Hematopoietic multipotent progenitor cell treated with erythropoietin and hydrocortisone succinate and interleukin-3 and kit ligand, for 4 days (in vitro differentiated cells): Measurements from ENCODE around the gene DNAJB14.
A peak's percentile ranks its signal among the peaks of the same experiment; 100 is the strongest.
"Not testable (repeated sequence)": the region's sequence is repeated elsewhere in the genome, so short reads cannot be mapped to it uniquely, and the experiment has no call there.

Experiments
- DNase-seq: peaks from one replicate; pipeline ENCODE4 v3.0.0-alpha.2; 2015

Gene DNAJB14

DNA sequence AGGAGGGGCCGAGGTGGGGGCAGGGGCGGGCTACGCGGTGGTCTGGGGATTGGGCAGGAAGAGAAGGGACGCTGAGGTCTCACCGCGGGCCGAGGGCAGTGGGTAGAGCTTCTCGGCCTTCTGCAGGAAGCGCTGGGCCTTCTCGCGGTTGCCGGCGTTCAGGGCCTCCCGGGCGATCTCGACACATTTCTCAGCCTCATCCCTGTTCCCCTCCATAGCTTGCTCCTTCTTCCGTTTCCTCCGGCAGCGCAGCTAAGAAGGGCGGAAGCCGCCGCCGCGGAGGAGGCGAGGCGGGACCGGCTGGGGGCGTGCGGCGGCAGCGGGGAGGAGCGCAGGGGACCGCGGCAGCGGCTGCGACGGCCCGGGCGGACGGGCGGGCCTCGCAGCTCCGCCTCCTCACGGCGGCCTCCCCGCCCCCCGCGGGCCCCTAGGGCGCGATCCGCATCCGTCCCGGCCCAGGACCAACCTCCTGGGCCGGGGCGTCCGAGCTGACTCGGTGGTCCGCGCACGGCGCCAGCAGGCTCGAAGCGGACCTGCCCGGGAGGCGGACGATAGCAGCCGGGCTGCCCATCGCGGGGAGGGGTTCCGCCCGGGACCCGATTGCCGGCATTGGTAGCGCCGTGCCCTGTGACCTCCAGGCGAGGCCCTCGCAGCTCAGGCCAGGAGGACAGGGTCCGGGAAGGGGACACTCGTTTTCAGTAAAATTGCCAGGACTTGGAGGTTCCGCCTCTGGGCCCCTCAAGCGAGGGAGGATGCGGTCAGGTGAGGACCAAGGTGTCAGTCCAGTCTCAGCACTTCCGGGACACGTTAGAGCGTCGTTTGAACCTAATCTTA lies at the start of gene DNAJB14:
DNAJB14 (minus strand) TSS at position 263 of the 834 bp plus-strand sequence; CDS start at position 216, 47 bp downstream.
- DNase-seq: peak; percentile 93

DNA sequence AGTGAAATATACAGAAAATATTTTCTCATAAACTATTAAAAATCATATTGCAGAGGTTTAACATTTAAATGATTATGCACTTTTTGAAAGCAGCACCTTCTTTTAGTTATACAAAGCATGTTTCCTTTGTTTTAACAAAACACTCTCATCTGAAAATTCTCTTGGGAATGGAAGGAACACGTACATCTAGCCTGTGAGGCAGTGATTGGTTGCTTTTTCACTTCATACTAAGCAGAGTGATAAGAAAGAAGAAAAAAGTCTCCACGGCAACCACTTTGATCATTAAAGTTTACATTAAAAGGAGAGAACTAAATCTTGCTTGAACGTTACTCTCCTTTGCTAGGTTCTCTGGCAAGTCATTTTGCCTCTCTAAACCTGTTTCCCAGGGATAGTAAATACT lies 45.3 kb upstream of the DNAJB14 start:
- no peak for DNase-seq

DNA sequence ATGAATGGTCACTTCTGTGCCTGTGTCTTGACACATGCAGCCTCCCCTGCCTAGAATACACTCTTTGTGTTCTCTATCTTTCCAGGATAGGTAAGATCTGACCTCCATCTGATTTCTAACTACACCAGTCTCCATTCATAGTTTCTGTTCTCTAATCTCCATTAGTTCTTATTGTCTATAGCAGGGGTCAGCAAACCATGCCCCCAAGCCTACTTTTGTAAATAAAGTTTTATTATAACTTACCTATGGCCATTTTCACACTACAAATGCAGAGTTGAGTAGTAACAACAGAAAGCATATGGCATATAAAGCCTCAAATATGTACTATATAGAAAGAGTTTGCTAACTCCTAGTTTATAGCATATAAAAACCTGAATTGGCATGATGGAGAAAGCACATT lies 41.3 kb upstream of the DNAJB14 start:
- no peak for DNase-seq

DNA sequence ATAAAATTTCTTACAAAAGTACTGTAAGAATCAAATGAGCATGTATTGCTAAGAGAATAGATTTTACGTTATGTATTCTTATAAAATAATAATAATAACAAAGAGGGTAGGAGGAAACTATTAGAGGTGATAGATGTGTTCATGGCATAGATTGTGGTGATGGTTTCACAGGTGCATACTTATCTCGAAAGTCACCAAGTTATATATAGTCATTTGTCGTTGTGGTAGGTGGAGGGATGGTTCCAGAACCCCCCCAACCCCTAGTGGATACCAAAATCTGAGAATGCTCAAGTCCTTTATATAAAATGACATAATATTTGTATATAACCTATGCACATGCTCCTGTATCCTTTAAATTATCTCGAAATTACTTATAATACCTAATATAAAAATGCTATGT lies 40.4 kb upstream of the DNAJB14 start:
- DNase-seq: no peak

DNA sequence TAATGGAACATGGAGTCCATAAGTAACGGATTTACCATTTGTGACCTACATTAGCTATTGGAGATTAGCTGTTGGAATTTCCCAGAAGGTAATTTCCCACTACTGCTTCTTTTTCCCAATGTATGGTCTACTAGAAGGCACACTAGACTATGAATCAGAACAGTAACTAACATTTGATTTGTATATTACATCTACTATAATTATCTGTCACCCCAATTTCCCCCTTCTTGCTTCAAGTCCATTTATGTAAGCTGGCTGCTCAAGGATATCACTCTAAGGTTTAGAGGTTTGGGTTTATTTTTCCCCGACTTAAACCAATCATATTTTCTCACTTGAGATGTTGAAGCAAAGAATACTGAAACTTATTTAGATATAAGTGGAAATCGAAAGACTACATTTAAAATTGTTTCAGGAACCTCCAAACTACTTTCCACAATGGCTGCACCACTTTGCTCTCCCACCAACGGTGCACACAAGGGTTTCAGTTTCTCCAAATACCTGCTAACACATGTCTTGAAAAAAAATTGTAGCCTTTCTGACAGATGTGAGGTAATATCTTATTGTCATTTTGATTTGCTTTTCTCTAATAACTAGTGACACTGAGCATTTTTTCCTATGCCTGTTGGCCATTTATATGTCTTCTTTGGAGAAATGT lies 37.0 kb upstream of the DNAJB14 start:
- no peak for DNase-seq

DNA sequence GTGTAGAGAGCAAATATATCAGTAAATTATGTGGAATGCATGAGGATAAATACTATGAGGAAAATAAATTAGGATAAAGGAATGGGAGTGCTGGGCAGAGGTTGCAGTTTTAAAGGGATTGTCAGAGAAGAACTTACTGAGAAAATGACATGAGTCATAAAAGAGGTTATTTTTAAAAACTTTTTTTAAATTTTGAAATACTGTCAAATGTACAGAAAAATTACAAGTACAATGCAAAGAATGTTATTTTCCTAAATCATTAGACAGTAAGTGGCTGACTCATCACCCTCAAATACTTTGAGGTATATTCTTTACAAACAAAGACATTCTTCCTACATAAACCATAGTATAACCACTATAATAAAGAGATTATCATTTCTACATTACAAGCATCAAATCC lies 33.5 kb upstream of the DNAJB14 start:
- DNase-seq: no peak

DNA sequence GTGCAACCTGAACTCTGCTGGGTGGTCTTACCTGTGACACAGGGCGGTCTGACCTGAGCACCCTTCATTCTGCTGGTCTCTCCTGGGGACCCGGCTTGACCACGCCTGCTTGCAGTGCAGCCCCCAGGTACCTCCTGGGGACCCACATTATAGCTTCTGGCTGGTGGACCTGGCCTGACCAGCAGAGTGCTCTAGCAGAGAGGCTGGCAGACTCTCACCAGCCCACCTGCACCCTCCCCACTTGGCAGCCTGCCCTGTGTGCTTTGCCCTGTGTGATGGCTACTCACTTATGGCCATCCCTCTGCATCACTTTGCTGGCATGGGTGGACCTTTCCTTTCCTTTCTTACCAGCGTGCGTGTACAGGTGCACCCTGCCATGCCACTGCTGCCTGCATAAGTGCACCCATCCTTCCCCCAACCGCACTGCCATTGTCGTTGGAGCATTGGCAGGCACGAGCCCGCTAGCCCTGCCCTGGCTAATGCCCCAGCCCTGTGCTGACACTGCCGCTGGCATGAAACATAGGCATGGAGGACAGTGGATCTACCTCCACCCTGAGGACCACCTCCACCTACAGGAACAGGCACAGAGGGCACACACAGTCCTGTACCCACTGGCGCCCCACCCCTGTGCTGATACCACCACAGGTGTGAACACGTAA lies 25.2 kb upstream of the DNAJB14 start:
- DNase-seq: no peak

DNA sequence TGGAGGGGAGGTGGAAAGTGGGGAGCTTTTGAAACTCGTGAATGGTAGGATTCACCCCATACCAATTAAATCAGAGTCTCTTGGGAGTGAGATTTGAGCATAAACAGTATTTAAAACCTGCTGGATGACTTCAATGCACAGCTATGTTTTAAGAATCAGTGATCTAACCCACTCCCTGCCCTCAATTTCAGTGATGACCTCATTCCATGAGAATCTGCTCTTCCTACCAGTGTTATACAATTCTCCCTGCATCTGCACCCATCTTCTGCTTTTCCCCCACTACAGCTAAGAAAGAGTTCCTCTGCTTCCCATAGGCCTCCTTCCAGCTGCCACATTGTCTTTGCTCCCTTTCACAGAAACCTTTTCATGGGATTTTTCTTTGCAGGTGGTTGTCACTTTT lies 21.9 kb upstream of the DNAJB14 start:
- DNase-seq: no peak

DNA sequence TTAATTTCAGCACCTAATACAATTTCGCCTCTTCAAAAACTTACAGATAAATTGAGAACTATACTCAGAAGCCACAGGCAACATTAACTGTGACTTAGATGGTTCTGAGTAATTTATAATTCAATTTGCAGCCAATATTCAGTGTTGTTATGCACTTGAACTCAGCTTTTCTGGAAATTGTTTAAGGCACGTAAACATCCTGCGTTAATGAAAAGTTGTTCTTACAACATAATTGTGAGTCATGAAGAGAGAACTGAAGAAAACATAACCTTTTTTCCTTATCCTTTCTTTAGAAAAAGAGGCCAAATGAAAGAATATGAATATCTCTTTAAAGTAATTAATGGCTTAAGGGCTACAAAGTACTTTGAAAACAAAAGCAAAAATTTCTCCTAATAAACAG lies 20.3 kb upstream of the DNAJB14 start:
- DNase-seq: no peak

DNA sequence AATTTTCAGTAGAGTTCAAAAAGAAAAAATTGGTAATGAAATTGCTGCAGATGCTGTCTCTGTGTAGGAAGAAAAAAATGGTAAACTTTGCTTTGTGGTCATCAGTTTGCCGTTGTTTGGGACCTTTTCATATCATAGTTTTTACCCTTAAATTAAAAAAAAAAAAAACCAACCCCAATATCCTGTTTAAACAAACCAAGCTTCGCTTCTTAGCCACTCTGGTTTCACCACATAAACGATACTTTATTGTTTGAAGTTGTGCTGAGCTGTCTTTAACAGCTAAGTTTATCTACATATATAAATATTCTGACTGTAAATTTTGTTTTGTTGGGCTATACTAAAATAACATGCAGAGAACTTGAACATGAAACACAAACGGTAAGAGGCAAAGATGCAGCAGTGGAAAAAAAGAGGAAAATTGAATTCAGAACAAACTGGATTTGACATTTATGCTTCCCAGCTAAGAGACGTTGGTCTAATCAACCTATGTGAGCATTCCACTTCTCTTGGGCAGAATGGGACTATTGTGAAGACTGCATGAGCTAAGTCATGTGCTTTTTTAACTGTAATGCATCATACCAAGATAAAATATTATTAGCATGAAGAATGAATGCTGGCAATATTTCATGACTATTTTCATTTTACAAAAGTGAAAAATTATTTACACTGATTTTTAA lies 19.4 kb upstream of the DNAJB14 start:
- DNase-seq: no peak

DNA sequence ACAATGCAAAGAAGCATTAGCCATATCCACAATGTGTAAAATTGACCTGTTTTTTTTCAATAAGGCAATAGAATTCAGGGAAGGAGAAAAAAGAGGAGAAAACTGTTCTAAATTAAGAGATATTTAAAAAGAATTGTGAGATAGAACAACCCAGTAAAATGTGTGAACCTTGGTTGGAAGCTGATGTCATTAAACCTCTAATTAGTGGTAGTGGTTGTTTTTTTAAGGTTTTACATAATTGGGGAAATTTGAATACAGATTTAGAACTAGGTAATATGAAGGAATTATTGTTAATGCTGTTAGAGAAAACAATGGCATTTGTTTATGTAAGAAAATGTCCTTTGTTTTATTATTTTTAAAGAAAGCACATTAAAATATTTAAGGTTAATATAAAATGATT lies 18.8 kb upstream of the DNAJB14 start:
- DNase-seq: no peak

DNA sequence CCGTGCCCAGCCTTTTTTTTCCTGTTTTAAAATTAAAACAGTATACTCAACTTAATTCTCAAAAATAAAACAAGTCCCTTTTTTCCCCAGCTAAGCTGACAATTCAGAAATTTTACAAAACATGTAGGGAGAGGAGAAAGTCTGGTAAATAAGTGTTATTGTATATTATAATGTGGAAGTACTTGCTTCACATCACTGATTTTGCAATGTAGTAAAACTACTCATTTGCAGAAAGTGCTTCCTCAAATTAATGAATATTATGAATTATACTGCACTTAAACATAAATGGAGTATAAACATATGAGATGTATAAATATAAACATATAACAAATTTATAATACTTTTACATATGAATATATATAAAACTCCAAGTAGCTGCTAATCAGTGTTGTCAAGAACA lies 15.3 kb upstream of the DNAJB14 start:
- no peak for DNase-seq

DNA sequence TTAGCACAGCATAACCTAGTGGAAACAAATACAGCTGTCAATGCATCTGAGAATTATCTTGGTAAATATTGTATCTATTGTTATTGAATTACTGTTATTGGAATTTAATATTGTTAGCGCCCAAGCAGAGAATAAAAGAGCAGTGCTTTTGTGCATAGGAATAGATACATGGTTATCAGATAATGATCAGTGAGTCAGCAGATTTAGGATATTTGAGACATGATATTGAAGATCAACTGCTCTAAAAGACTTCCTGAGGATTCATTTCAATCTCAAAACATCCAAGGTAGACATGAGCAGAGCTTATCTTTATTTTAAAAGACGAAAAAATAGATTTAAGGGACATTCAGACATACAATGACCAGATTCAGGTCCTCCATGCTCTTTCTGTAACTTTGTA lies 14.2 kb upstream of the DNAJB14 start:
- no peak for DNase-seq

DNA sequence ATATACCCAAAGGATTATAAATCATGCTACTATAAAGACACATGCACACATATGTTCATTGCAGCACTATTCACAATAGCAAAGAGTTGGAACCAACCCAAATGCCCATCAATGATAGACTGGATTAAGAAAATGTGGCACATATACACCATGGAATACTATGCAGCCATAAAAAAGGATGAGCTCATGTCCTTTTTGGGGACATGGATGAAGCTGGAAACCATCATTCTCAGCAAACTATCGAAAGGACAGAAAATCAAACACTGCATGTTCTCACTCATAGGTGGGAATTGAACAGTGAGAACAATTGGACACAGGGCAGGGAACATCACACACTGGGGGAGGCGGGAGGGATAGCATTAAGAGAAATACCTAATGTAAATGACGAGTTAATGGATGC lies 11.8 kb upstream of the DNAJB14 start:
- DNase-seq: not testable (repeated sequence)

DNA sequence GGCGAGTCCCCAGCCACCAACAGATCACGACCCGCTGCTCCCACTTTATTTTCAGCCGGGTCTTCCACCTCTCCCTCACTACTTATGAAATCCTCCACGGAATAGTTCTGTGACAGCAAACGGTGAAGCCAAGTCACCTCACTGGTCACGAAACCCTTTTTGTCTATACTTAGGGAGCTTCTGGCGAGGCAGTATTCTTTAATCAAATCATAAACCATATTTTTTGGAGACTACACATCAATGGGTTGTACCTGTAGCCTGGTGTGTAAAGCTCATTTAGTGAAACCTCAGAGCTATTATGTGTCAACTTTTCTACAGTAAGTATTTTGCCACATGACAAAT lies 4.5 kb upstream of the DNAJB14 start:
- DNase-seq: no peak

DNA sequence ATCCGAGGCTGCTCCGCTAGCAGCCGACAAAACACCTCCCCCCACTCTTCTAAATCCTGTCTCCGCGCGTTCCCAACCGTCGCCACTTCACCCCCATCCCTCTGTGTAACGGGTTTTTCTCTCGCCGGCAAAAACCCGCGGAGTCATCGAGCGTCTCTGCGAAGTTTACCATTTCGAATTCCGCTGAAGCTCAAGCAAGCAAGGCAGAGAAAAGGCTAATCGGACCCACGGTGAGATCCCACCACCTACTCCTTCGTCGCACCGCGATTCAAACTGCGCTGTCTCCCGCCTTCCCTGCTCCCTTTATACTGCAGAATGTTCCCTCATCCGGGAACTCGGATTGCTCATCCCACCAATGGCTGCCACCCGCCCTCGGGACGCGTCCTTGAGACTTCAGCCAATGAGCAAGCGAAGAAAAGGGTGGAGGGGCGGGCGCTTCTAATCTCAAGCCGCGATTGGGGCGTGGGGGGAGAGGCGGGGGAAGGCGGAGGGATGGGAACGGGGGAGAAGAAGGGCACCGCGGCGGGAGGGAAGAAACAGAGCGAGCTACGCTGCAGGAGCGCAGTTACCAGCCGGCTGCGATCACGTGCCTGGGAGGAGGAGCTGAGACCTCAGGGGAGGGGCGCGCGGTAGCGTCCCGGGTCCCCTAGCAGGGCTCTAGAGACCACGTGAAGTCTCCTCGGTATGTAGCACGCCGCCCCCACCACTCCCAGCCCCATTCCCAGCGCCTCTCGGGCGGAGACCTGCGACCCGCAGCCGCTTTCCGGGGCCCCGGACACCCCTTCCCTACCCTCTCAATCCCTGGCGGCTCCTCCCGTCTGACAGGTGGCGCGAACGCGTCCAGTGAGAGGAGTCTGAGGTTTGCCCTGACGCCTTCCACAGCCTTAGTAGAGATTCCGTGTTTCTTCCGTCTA lies 3.8 kb upstream of the DNAJB14 start, which contains the start of gene H2AZ1:
H2AZ1 (minus strand) TSS at position 277 of the 914 bp plus-strand sequence; CDS start at position 172, 105 bp downstream.
- peak; percentile 100 for DNase-seq

DNA sequence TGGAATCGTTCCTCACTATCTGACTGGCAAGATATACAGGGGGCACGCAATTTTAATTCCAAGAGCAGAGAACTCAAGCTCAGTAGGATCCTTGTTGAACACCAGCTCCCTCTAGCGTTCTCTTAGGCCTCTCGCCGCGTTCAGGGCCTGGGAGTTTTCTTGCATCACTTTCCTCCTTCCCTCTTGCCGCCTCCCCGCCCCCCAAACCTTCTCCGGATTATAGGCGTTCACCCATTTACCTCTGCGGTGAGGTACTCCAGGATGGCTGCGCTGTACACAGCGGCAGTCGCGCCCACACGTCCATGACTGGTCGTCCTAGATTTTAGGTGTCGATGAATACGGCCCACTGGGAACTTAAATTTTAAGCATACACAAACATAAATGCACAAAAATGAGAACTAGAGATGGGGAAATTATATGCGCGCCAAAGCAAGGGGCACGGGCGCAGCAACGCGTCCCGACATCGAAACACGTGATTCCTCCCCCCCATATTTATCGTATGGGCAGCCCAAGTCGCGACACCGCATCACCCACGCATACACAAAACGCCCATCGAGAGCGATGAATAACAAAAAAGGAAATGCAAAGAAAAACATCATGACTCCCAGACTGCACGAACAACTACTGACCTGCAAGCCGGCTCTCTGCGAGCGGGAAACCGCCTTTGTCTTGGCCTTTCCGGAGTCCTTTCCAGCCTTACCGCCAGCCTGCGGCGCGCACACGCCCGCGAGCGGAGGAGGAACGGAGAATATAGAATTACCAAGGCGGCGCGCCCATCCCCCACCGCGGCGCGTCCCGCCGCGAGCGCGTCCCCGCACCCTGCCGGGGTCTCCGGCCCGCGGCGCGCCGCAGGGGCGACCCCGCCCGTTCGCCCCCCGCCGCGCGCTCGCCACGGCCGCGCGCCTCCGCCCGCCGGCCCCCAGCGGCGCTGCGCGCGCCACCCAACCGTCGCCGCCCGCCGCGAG lies 2.9 kb upstream of the DNAJB14 start:
- DNase-seq: peak; percentile 98

DNA sequence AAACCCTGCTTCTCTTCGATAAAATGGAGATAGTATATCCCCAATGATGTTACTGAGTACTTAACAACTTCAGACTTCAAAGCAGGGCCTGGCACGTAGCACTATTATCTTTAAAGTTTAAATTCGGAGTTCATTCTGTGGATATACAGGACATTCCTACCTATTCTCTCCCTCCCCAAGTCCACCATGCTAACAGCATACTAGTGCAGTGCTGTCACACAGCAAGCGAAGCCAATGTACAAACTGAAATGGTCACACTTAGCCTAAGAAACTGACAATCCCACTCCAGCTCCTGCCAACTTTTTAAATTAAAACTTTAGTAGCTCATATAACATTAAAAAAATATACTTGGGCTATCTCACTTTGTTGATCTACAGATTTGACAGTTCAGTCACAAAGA lies 1.2 kb upstream of the DNAJB14 start:
- DNase-seq: no peak

DNA sequence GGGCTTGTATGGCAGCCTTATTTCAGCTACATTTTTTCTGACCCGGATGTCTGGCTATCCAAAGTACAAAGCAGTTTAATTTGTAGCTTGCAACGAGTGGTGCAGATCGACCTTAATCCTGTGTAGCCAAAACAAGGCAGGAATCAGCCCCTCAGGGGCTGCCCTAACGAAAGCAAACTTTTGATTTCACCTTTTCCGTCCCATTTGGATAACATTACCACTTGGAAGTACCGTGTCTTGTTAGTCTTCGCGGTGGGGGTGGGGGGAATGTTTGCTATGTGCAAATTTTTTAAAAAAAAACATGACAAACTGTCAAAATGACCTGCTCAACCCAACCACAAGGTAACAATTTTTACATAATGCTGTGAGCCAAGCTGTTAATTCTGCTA lies 766 bp upstream of the DNAJB14 start:
- no peak for DNase-seq

DNA sequence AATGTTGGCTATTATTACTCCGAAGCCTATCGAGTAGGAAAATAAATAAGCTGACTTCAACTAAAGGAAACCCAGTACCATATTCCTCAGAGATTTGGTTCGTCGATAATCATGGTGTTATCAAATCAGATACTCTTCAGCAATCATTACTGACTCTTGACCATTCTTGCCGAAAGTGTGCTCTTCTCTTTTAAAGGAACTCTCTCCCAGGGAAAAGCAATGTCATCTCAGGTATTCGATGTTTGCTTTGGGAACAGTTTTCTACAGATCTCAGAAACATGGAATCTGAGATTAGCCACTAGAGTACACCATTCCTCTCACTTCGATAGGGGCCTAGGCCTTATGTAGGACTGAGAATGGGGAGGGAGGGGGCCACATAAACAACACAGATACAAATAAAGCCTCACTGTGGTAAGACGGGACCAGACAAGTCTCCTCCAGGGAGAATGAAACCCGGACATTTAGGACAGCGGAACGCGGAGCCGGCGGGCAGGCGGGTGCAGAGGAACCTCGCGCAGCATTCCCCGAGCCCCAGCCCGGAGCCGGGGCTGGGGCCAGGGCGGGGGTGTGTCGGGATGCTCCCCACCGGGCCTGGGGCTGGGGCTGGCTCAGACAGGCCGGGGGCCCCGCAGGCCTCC lies 581 bp downstream of the DNAJB14 start:
- peak; percentile 51 for DNase-seq
